ENCODE data around the gene SH3PXD2A. TPM values are rescaled to one million over a fixed set of nuclear protein-coding genes. Genes with fewer than 3 reads are reported as not detected.
A peak's percentile ranks its signal among the peaks of the same experiment; 100 is the strongest.

Gene SH3PXD2A
- total and polyA plus RNA-seq, 4 experiments from 2014 or later: 0.39 to 17.5 (median 8.9) TPM

GRCh38 chr10:103595933-103596726 lies 259.2 kb downstream of the SH3PXD2A start:
- Mint-ChIP-seq H3K36me3 (peaks cover 0 to 2% of the 10 kb centered on the region in 2 donors), H3K4me1 (no peaks in the 10 kb centered on the region)

GRCh38 chr10:103593022-103593570 lies 262.3 kb downstream of the SH3PXD2A start:
- ChIA-PET CTCF (ENCODE audit: partially characterized antibody) (interaction anchor here (0.8 to 1.9 kb wide), 6 partner anchors 11 to 697 kb away, joined by 3 to 4 read pairs (median 3); no protein-coding TSS in a partner anchor), POLR2A (ENCODE audit: partially characterized antibody) (interaction anchor here (1.3 kb wide), 1 partner anchor 8 kb away, joined by 6 read pairs; no protein-coding TSS in a partner anchor)
- H3K4me1 Mint-ChIP-seq: no peaks in the 10 kb centered on the region
- Histone ChIP-seq H3K36me3 (ENCODE audit: insufficient read depth, low read length) (no peaks in the 10 kb centered on the region), H3K4me3 (ENCODE audit: low read length in 2 of 2) (no peak overlapping the region), H3K27me3 (ENCODE audit: insufficient read depth, low read length) (no peaks in the 10 kb centered on the region), H3K4me1 (ENCODE audit: insufficient read depth, low read length) (no peaks in the 10 kb centered on the region), H3K9me3 (ENCODE audit: control insufficient read depth in 1 of 2, low read length in 2 of 2) (no peaks in the 10 kb centered on the region), H3K27ac (ENCODE audit: low read depth, low read length) (no peak overlapping the region)
- intact Hi-C loops (cut with micrococcal nuclease): loop anchor here (2.0 kb wide), 1 partner anchor 176 kb away; no protein-coding TSS in a partner anchor
- peak overlapping the region in 1 of 7 donors; percentile 46 for H3K27ac Mint-ChIP-seq
- no peak for DNase-seq
- no peaks in the 10 kb centered on the region for H3K36me3 Mint-ChIP-seq
- H3K4me3 Mint-ChIP-seq: no peak overlapping the region
- no peaks in the 10 kb centered on the region for H3K27me3 Mint-ChIP-seq
- H3K9me3 Mint-ChIP-seq: peaks cover 0 to 2% (median 0%) of the 10 kb centered on the region in 8 donors

More at GRCh38 chr10:103595933-103596726, 259.2 kb downstream of the SH3PXD2A start:
- Histone ChIP-seq H3K27ac (ENCODE audit: low read depth, low read length) (no peak overlapping the region), H3K36me3 (ENCODE audit: insufficient read depth, low read length) (no peaks in the 10 kb centered on the region), H3K4me1 (ENCODE audit: insufficient read depth, low read length) (no peaks in the 10 kb centered on the region), H3K9me3 (ENCODE audit: control insufficient read depth in 1 of 2, low read length in 2 of 2) (no peaks in the 10 kb centered on the region), H3K27me3 (ENCODE audit: insufficient read depth, low read length) (no peaks in the 10 kb centered on the region), H3K4me3 (ENCODE audit: low read length in 2 of 2) (no peak overlapping the region)
- H3K9me3 Mint-ChIP-seq: peaks cover 0 to 2% (median 0%) of the 10 kb centered on the region in 8 donors
- intact Hi-C loops (cut with micrococcal nuclease): no loop called here
- H3K4me3 Mint-ChIP-seq: no peak overlapping the region
- POLR2A ChIA-PET (ENCODE audit: partially characterized antibody): interaction anchor here (1.2 kb wide), 1 partner anchor 12 kb away, joined by 4 read pairs; no protein-coding TSS in a partner anchor
- no peaks in the 10 kb centered on the region for H3K27me3 Mint-ChIP-seq
- DNase-seq: no peak
- CTCF ChIA-PET (ENCODE audit: partially characterized antibody): no interaction called here
- no peak overlapping the region for H3K27ac Mint-ChIP-seq

DNA sequence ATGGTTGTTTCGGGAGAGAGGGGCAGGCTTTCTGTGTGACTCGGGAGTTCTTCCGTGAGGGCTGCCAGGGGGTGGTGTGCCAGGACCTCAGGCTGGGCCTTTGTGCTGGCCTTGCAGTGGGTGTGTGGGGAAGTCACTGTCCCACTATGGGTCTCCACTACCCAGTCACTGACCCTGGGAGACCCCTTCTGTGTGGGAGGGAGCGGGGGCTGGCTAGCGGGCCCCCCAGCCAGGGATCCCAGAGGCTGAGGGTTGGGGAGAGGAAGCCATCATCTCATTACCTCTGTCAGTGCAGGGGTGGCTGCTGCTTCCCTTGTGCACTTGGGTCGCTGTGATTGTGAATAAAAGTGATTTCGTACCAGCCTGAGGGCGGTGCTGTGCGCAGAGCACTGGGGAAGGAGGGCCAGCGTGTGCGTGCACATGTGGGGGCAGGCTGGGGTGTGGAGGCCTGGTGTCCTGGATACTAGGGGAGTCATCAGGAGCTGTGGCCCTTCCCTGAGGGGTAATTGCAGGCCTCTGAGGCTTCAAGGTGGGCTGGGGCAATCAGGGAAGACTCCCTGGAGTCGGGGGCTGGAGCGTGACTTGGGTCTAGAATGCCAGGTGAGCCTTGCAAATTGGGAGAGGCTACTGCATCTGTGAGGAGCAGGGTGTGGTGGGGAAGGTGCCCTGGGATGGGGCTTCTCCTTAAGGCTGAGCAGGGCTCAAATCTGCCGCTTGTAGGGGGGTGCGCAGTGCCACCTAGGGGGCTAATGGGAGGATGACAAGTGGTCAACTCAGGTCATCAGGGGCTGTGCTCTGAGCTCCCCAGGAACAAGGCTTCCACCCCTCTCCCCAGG lies 263.0 kb downstream of the SH3PXD2A start:
- Mint-ChIP-seq H3K4me1 (peaks cover 0 to 1% (median 0%) of the 10 kb centered on the region in 4 donors), H3K4me3 (no peak overlapping the region), H3K9me3 (peaks cover 0 to 2% (median 0%) of the 10 kb centered on the region in 8 donors), H3K36me3 (no peaks in the 10 kb centered on the region), H3K27ac (peak overlapping the region in 2 of 7 donors; percentile 46 to 63), H3K27me3 (no peaks in the 10 kb centered on the region)
- Histone ChIP-seq H3K9me3 (ENCODE audit: control insufficient read depth in 1 of 2, low read length in 2 of 2) (no peaks in the 10 kb centered on the region), H3K27ac (ENCODE audit: low read depth, low read length) (no peak overlapping the region), H3K4me3 (ENCODE audit: low read length in 2 of 2) (no peak overlapping the region), H3K36me3 (ENCODE audit: insufficient read depth, low read length) (no peaks in the 10 kb centered on the region), H3K4me1 (ENCODE audit: insufficient read depth, low read length) (no peaks in the 10 kb centered on the region), H3K27me3 (ENCODE audit: insufficient read depth, low read length) (no peaks in the 10 kb centered on the region)
- ChIA-PET POLR2A (ENCODE audit: partially characterized antibody) (interaction anchor here (0.8 kb wide), 1 partner anchor 8 kb away, joined by 3 read pairs; no protein-coding TSS in a partner anchor), CTCF (ENCODE audit: partially characterized antibody) (interaction anchor here (0.8 to 1.9 kb wide), 5 partner anchors 10 to 106 kb away, joined by 3 to 4 read pairs (median 3); no protein-coding TSS in a partner anchor)
- peak in 3 of 5 donors; percentile 11 to 32 (median 19) for DNase-seq
- intact Hi-C loops (cut with micrococcal nuclease): loop anchor here (2.0 kb wide), 1 partner anchor 176 kb away; no protein-coding TSS in a partner anchor

- H3K27ac ChIP-seq (ENCODE audit: low read depth, low read length): no peak overlapping the region
- Mint-ChIP-seq H3K36me3 (no peaks in the 10 kb centered on the region), H3K9me3 (peaks cover 0 to 2% (median 0%) of the 10 kb centered on the region in 8 donors), H3K27ac (no peak overlapping the region), H3K27me3 (no peaks in the 10 kb centered on the region), H3K4me1 (peaks cover 0 to 4% (median 2%) of the 10 kb centered on the region in 4 donors), H3K4me3 (no peak overlapping the region)
- CTCF ChIA-PET (ENCODE audit: partially characterized antibody): interaction anchor here (1.9 kb wide), 1 partner anchor 94 kb away, joined by 4 read pairs; no protein-coding TSS in a partner anchor
- no peak for DNase-seq
- H3K4me3 ChIP-seq (ENCODE audit: low read length in 2 of 2): no peak overlapping the region
- intact Hi-C loops (cut with micrococcal nuclease): no loop called here
- POLR2A ChIA-PET (ENCODE audit: partially characterized antibody): no interaction called here
- H3K36me3 ChIP-seq (ENCODE audit: insufficient read depth, low read length): no peaks in the 10 kb centered on the region
- no peaks in the 10 kb centered on the region for H3K27me3 ChIP-seq (ENCODE audit: insufficient read depth, low read length)
- no peaks in the 10 kb centered on the region for H3K4me1 ChIP-seq (ENCODE audit: insufficient read depth, low read length)
- H3K9me3 ChIP-seq (ENCODE audit: control insufficient read depth in 1 of 2, low read length in 2 of 2): no peaks in the 10 kb centered on the region
These were observed 264.6 kb downstream of the SH3PXD2A start for GRCh38 chr10:103590744-103591291.

- Mint-ChIP-seq H3K36me3 (no peaks in the 10 kb centered on the region), H3K9me3 (peaks cover 0 to 2% (median 0%) of the 10 kb centered on the region in 8 donors)
These were observed 265.3 kb downstream of the SH3PXD2A start for GRCh38 chr10:103590060-103590459.

GRCh38 chr10:103589074-103589630 lies 266.2 kb downstream of the SH3PXD2A start:
- H3K36me3 Mint-ChIP-seq: no peaks in the 10 kb centered on the region
- no peak for DNase-seq
- H3K4me3 Mint-ChIP-seq: no peak overlapping the region
- CTCF ChIA-PET (ENCODE audit: partially characterized antibody): interaction anchor here (0.7 to 1.5 kb wide), 5 partner anchors 17 to 98 kb away, joined by 3 to 6 read pairs (median 3); no protein-coding TSS in a partner anchor
- intact Hi-C loops (cut with micrococcal nuclease): no loop called here
- no peaks in the 10 kb centered on the region for H3K27me3 Mint-ChIP-seq
- Histone ChIP-seq H3K4me1 (ENCODE audit: insufficient read depth, low read length) (peaks cover 4% of the 10 kb centered on the region), H3K27me3 (ENCODE audit: insufficient read depth, low read length) (no peaks in the 10 kb centered on the region), H3K36me3 (ENCODE audit: insufficient read depth, low read length) (no peaks in the 10 kb centered on the region), H3K27ac (ENCODE audit: low read depth, low read length) (no peak overlapping the region), H3K4me3 (ENCODE audit: low read length in 2 of 2) (no peak overlapping the region), H3K9me3 (ENCODE audit: control insufficient read depth in 1 of 2, low read length in 2 of 2) (no peaks in the 10 kb centered on the region)
- peaks cover 0 to 2% (median 0%) of the 10 kb centered on the region in 8 donors for H3K9me3 Mint-ChIP-seq
- POLR2A ChIA-PET (ENCODE audit: partially characterized antibody): interaction anchor here (0.9 kb wide), 1 partner anchor 89 kb away, joined by 3 read pairs; no protein-coding TSS in a partner anchor
- H3K27ac Mint-ChIP-seq: peak overlapping the region in 1 of 7 donors; percentile 54
- peaks cover under 1 to 8% (median 4%) of the 10 kb centered on the region in 4 donors for H3K4me1 Mint-ChIP-seq

More at GRCh38 chr10:103590060-103590459, 265.3 kb downstream of the SH3PXD2A start:
- intact Hi-C loops (cut with micrococcal nuclease): no loop called here
- peaks cover 0 to 8% (median 4%) of the 10 kb centered on the region in 4 donors for H3K4me1 Mint-ChIP-seq
- Histone ChIP-seq H3K27ac (ENCODE audit: low read depth, low read length) (no peak overlapping the region), H3K4me3 (ENCODE audit: low read length in 2 of 2) (no peak overlapping the region), H3K36me3 (ENCODE audit: insufficient read depth, low read length) (no peaks in the 10 kb centered on the region), H3K9me3 (ENCODE audit: control insufficient read depth in 1 of 2, low read length in 2 of 2) (no peaks in the 10 kb centered on the region), H3K27me3 (ENCODE audit: insufficient read depth, low read length) (no peaks in the 10 kb centered on the region), H3K4me1 (ENCODE audit: insufficient read depth, low read length) (peaks cover 2% of the 10 kb centered on the region)
- no peak overlapping the region for H3K27ac Mint-ChIP-seq
- no peak overlapping the region for H3K4me3 Mint-ChIP-seq
- no peaks in the 10 kb centered on the region for H3K27me3 Mint-ChIP-seq
- no peak for DNase-seq
- CTCF ChIA-PET (ENCODE audit: partially characterized antibody): interaction anchor here (0.7 to 1.0 kb wide), 2 partner anchors 43 to 97 kb away, joined by 3 read pairs; no protein-coding TSS in a partner anchor
- POLR2A ChIA-PET (ENCODE audit: partially characterized antibody): interaction anchor here (0.9 kb wide), 1 partner anchor 88 kb away, joined by 3 read pairs; no protein-coding TSS in a partner anchor
